ENCODE data around the gene SERTAD1. TPM values are rescaled to one million over a fixed set of nuclear protein-coding genes. Genes with fewer than 3 reads are reported as not detected.

Gene SERTAD1
- total and polyA plus RNA-seq, 8 donors, result 2.6 to 11.9 (median 4.7) TPM

DNA sequence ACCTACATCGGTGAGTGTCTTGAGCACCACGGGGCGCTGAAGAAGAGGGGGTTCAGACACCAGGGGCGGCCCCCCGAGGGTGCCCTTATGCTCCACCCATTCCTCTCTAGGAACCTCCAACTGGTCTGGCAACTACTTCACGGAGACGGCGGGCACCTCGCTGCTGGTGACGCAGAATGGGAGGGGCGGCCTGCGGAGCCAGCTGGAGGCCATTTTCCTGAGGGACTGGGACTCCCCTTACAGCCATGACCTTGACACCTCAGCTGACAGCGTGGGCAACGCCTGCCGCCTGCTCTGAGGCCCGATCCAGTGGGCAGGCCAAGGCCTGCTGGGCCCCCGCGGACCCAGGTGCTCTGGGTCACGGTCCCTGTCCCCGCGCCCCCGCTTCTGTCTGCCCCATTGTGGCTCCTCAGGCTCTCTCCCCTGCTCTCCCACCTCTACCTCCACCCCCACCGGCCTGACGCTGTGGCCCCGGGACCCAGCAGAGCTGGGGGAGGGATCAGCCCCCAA lies 47.9 kb downstream of the SERTAD1 start:
- FAIRE-seq, result no peak

DNA sequence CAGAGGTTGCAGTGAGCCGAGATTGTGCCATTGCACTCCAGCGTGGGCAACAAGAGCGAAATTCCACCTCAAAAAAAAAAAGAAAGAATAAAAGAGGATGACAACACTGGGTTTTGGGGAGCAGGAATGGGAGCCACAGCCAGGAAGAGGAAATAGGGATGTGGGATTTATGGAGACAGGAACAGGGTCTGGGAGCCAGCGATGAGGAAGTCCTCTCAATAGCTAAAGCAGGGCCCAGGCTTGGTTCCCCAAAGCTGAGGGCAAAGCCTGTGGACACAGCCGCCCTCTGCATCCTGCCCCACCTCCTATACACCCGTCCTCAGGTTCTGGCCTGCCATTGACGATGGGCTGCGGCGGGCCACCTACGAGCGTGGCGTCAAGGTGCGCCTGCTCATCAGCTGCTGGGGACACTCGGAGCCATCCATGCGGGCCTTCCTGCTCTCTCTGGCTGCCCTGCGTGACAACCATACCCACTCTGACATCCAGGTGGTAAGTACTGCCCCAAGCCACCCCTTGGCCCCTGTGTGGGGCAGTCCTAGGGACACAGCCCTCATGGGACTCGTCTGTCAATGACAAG lies 49.4 kb downstream of the SERTAD1 start:
- H3K9me3 ChIP-seq, result no peaks in the 10 kb centered on the region
- intact Hi-C loops (cut with DNase I), result no loop called here
- DNase-seq, result no peak
- H3K4me3 ChIP-seq, result no peak overlapping the region
- H3K36me3 ChIP-seq, result peaks cover 0 to 20% (median 7%) of the 10 kb centered on the region in 3 donors
- no peak for ATAC-seq
- FAIRE-seq, result no peak
- 91 to 94% methylated on average over 17 of the region's 17 CpGs for WGBS, 2 donors
- no peaks in the 10 kb centered on the region for H3K27me3 ChIP-seq
- TF ChIP-seq CTCF (IDR thresholded peaks at IDR 0.05), result no peak
- no peaks in the 10 kb centered on the region for H3K4me1 ChIP-seq
- no peak overlapping the region for H3K27ac ChIP-seq

More for the DNA sequence above, 47.9 kb downstream of the SERTAD1 start:
- no peak for TF ChIP-seq CTCF (IDR thresholded peaks at IDR 0.05)
- H3K9me3 ChIP-seq, result no peaks in the 10 kb centered on the region
- H3K27ac ChIP-seq, result no peak overlapping the region
- DNase-seq (no peak), ATAC-seq (no peak)
- H3K27me3 ChIP-seq, result no peaks in the 10 kb centered on the region
- WGBS, 2 donors, result 87 to 89% methylated on average over 25 of the region's 25 CpGs
- intact Hi-C loops (cut with DNase I), result no loop called here
- no peak overlapping the region for H3K4me3 ChIP-seq
- H3K4me1 ChIP-seq, result no peaks in the 10 kb centered on the region
- H3K36me3 ChIP-seq, result peaks cover 0 to 20% (median 7%) of the 10 kb centered on the region in 3 donors

- H3K4me3 ChIP-seq, result no peak overlapping the region
- TF ChIP-seq CTCF (IDR thresholded peaks at IDR 0.05), result no peak
- no peak for ATAC-seq
- no peaks in the 10 kb centered on the region for H3K27me3 ChIP-seq
- FAIRE-seq, result no peak
- 94% methylated on average over 7 of the region's 7 CpGs for WGBS, 2 donors
- H3K9me3 ChIP-seq, result no peaks in the 10 kb centered on the region
- no peak for DNase-seq
- peaks cover 0 to 30% (median 7%) of the 10 kb centered on the region in 3 donors for H3K36me3 ChIP-seq
- intact Hi-C loops (cut with DNase I), result no loop called here
- H3K4me1 ChIP-seq, result no peaks in the 10 kb centered on the region
- no peak overlapping the region for H3K27ac ChIP-seq
These were observed 51.7 kb downstream of the SERTAD1 start for GRCh38 chr19:40374084-40374483.

DNA sequence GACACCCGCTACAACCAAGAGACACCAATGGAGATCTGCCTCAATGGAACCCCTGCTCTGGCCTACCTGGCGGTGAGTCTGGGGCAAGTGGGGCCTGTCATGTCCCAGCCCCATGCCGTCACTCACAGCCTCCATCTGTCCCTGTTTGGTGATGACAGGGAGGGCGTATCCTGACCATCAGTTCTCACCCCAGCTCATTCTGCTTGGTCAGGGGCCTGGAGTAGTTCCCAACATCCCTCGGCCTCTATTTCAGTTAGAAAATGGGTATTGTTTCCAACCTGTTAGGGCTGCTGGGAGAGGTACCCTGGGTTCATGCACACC lies 54.0 kb downstream of the SERTAD1 start:
- TF ChIP-seq CTCF (IDR thresholded peaks at IDR 0.05), result no peak
- FAIRE-seq (no peak), DNase-seq (no peak), ATAC-seq (no peak)
- Histone ChIP-seq H3K27me3 (no peaks in the 10 kb centered on the region), H3K9me3 (no peaks in the 10 kb centered on the region), H3K27ac (no peak overlapping the region), H3K36me3 (peaks cover 0 to 25% (median 7%) of the 10 kb centered on the region in 3 donors), H3K4me1 (no peaks in the 10 kb centered on the region), H3K4me3 (no peak overlapping the region)
- intact Hi-C loops (cut with DNase I), result no loop called here
- WGBS, 2 donors, result 96 to 97% methylated on average over 5 of the region's 5 CpGs

Other genes with a start within 250 kb of the SERTAD1 start
- 10 to 100 TPM in 1 of 6 donors, 1 to 10 TPM in 5; 5.9 to 13.7 (median 7.1) TPM for gene MAP3K10, start 234.6 kb downstream of the SERTAD1 start, total RNA-seq
- 10 to 100 TPM; 12.4 to 32.8 TPM for gene MAP3K10, start 234.6 kb downstream of the SERTAD1 start, polyA plus RNA-seq
- not detected for gene TTC9B, start 207.6 kb downstream of the SERTAD1 start, total RNA-seq
- under 1 TPM in 1 of 2 donors, not detected in 1; 0.05 TPM for gene TTC9B, start 207.6 kb downstream of the SERTAD1 start, polyA plus RNA-seq
- gene CCNP, start 199.3 kb downstream of the SERTAD1 start, total RNA-seq, result under 1 TPM in 1 of 6 donors, not detected in 5; 0.19 TPM
- under 1 TPM in 1 of 2 donors, not detected in 1; 0.21 TPM for gene CCNP, start 199.3 kb downstream of the SERTAD1 start, polyA plus RNA-seq
- gene AKT2, start 140.6 kb downstream of the SERTAD1 start, total RNA-seq, result 10 to 100 TPM; 49.2 to 79.3 (median 54.5) TPM
- gene AKT2, start 140.6 kb downstream of the SERTAD1 start, polyA plus RNA-seq, result 10 to 100 TPM; 54.8 to 70.1 TPM
- gene C19orf47, start 77.6 kb downstream of the SERTAD1 start, total RNA-seq, result 1 to 10 TPM; 3.7 to 6.2 (median 5.4) TPM
- gene C19orf47, start 77.6 kb downstream of the SERTAD1 start, polyA plus RNA-seq, result 10 to 100 TPM in 1 of 2 donors, 1 to 10 TPM in 1; 8.7 to 10.0 TPM
- gene PLD3, start 77.3 kb downstream of the SERTAD1 start, total RNA-seq, result 100 to 1,000 TPM in 3 of 6 donors, 10 to 100 TPM in 3; 87.5 to 123 (median 101) TPM
- 100 to 1,000 TPM; 157 to 208 TPM for gene PLD3, start 77.3 kb downstream of the SERTAD1 start, polyA plus RNA-seq
- under 1 TPM in 3 of 6 donors, not detected in 3; 0.06 to 0.14 (median 0.09) TPM for gene HIPK4, start 35.8 kb downstream of the SERTAD1 start, total RNA-seq
- gene HIPK4, start 35.8 kb downstream of the SERTAD1 start, polyA plus RNA-seq, result under 1 TPM; 0.05 to 0.08 TPM
- gene PRX, start 12.6 kb downstream of the SERTAD1 start, total RNA-seq, result 1 to 10 TPM; 1.4 to 3.2 (median 2.3) TPM
- gene PRX, start 12.6 kb downstream of the SERTAD1 start, polyA plus RNA-seq, result 1 to 10 TPM; 3.2 to 3.7 TPM
- 10 to 100 TPM in 1 of 6 donors, 1 to 10 TPM in 5; 4.9 to 14.8 (median 7.6) TPM for gene SERTAD3, start 18.3 kb upstream of the SERTAD1 start, total RNA-seq
- gene SERTAD3, start 18.3 kb upstream of the SERTAD1 start, polyA plus RNA-seq, result 10 to 100 TPM; 11.2 to 15.0 TPM
- 10 to 100 TPM; 24.1 to 39.9 (median 34.0) TPM for gene BLVRB, start 39.8 kb upstream of the SERTAD1 start, total RNA-seq
- 10 to 100 TPM; 47.6 to 49.4 TPM for gene BLVRB, start 39.8 kb upstream of the SERTAD1 start, polyA plus RNA-seq
- 1 to 10 TPM; 1.0 to 2.5 (median 1.3) TPM for gene SPTBN4, start 41.0 kb upstream of the SERTAD1 start, total RNA-seq
- 10 to 100 TPM in 1 of 2 donors, 1 to 10 TPM in 1; 9.4 to 23.9 TPM for gene SPTBN4, start 41.0 kb upstream of the SERTAD1 start, polyA plus RNA-seq
- 10 to 100 TPM; 18.2 to 40.3 (median 22.7) TPM for gene SHKBP1, start 150.9 kb upstream of the SERTAD1 start, total RNA-seq
- 10 to 100 TPM; 73.3 to 86.2 TPM for gene SHKBP1, start 150.9 kb upstream of the SERTAD1 start, polyA plus RNA-seq
- gene LTBP4, start 175.4 kb upstream of the SERTAD1 start, total RNA-seq, result 10 to 100 TPM; 18.7 to 48.9 (median 23.9) TPM
- gene LTBP4, start 175.4 kb upstream of the SERTAD1 start, polyA plus RNA-seq, result 10 to 100 TPM; 32.4 to 44.9 TPM

Data from pancreas (tissue), 10 donors.